Right kidney (tissue), 1 donor: ENCODE measurements around the gene TULP1.

Source experiments
- DNase-seq: peaks from one replicate; pipeline ENCODE4 v3.0.0-alpha.2; 2016

TULP1 gene

GRCh38 chr6:35496036-35496840 is 16.5 kb downstream of the TULP1 start:
- DNase-seq, result peak; percentile 80

- DNase-seq, result no peak
Measured at GRCh38 chr6:35495258-35496035, 17.2 kb downstream of the TULP1 start.

DNA sequence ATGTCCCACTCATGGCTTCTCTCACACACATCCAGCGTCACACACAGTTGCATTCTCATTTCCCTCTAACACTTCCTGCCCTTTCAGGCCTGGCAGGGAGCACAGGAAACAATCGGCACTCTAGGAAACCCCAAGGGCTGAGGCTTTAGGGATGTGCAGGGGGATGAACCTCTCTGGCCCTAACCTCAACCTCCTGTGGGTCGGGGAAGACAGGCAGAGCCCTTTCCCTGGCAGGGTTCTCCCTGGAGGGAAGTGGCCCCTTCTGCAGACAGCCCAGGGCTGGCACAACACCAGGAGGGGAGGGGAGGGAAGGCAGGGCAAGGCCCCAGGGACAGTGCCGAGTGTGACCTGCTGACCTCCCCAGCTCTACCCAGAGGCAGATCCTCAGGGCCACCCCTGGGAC is 18.5 kb downstream of the TULP1 start:
- DNase-seq, result no peak

- DNase-seq, result no peak
Measured at GRCh38 chr6:35493307-35493983, 19.3 kb downstream of the TULP1 start.

DNA sequence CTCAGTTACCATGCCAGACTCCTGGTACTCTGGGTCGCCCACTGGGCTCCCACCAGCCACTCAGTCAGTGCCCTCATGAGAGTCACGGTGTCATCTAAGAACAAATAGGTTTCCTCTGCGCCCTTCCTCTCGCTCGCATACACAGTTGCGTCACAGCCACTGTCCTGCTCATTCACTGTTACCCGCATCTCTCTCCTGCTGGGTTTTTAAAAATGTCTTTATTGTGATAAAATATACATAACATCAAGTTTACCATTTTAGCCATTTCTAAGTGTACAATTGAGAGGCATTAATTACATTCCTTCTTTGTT is 19.8 kb downstream of the TULP1 start:
- DNase-seq, result no peak

GRCh38 chr6:35492258-35492973 is 20.3 kb downstream of the TULP1 start:
- no peak for DNase-seq

DNA sequence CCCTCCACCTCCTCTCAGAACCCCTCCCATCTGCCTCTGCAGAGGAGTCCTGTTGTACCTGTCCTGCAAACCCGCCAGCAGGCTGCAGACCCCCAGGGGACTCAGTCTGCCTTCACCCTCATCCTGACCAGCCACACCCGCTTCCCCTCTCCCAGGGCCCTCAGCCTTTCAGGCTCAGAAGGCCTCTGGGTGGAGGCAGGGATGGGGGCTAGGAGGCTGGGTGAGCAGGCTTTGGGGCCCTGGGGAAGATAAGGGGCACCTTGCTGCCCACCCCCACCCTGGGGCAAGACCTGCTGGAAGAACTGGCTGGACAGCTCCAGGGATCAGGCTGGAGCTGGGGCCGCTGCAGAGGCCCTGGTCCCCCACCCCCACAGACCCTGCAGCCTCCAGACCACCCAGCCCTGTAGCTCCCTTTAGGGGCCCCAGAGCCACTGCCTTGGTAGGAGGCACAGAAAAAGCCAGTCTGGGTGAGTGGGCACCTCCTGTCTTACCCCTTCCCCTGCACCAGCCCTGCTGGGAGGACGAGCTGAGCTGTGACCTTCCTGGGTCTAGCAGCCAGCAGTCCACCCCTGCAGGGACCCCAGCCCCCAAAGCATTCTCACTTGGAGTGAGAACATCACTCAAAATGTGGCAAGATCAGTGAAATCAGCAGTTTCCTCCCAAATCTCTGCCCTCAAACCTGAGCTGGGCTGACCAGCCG is 21.0 kb downstream of the TULP1 start:
- no peak for DNase-seq

- no peak for DNase-seq
Measured at GRCh38 chr6:35490821-35491557, 21.7 kb downstream of the TULP1 start.

GRCh38 chr6:35489995-35490791 is 22.5 kb downstream of the TULP1 start:
- peak; percentile 68 for DNase-seq

DNA sequence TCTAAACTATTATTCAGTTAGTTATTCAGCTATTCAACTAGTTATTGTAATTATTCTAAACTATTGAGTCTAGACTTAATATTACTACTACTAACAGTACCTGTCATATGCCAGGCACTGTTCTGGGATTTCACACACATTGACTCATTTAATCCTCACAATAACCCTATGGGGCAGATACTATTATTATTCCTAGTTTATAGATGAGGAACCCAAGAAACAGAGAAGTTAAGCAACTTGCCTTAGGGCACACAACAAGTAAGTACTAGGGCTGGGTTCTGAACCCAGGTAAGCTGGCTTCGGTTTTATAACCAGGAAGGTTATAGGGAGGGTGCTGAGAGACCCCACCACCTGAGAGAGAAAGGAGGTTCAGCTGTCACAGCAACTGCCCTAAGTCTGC is 23.6 kb downstream of the TULP1 start:
- DNase-seq, result no peak

DNA sequence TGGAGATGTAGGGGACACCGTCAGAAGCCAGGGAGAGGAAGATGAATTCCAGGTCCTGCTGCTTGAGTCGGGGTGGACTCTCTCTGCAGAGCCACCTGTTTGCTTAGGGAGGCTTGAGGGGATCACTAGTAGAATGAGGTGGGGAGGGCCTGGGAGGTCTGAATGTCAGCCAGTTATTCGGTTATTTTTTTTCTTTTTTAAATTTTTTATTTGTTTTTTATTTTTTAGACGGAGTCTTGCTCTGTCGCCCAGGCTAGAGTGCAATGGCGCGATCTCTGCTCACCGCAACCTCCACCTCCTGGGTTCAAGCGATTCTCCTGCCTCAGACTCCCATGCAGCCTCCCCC is 24.2 kb downstream of the TULP1 start:
- no peak for DNase-seq

DNA sequence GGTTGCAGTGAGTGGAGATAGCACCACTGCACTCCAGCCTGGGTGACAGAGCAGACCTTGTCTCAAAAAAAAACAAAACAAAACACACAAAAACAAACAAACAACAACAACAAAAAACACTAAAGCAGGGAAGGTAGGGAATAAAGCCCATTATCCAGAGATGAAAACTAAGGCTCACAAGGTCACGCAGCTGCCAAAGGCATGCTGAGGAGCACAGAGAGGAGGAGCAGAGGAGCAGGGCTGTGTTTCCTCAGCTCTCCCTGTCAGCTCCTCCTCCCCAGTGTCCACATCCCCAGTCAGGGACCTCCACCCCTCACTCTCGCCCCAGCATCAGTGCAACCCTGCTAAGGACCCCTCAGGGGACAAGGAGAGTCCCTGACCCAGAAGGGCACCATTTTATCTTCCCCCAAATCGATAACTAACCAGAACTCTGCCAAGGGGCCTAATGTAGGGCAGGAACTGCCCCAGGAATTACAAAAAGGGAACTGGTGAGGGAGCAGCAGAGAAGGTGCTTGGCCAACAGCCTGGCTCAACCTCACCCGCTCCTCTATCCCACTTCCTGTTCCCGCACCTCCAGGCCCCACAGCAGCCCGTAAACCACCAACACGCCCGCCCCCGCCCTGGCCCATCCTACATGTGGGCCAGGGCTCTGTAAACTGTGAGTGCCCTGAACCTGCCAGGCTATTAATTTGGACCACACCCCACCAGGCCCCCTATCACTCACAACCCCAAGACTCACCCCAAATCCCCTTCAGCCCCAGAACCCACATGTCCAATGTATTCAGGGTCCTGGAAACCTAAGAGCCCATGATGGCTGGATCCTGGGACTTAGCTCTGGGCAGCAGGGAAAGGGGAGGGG is 24.8 kb downstream of the TULP1 start:
- DNase-seq, result no peak

DNA sequence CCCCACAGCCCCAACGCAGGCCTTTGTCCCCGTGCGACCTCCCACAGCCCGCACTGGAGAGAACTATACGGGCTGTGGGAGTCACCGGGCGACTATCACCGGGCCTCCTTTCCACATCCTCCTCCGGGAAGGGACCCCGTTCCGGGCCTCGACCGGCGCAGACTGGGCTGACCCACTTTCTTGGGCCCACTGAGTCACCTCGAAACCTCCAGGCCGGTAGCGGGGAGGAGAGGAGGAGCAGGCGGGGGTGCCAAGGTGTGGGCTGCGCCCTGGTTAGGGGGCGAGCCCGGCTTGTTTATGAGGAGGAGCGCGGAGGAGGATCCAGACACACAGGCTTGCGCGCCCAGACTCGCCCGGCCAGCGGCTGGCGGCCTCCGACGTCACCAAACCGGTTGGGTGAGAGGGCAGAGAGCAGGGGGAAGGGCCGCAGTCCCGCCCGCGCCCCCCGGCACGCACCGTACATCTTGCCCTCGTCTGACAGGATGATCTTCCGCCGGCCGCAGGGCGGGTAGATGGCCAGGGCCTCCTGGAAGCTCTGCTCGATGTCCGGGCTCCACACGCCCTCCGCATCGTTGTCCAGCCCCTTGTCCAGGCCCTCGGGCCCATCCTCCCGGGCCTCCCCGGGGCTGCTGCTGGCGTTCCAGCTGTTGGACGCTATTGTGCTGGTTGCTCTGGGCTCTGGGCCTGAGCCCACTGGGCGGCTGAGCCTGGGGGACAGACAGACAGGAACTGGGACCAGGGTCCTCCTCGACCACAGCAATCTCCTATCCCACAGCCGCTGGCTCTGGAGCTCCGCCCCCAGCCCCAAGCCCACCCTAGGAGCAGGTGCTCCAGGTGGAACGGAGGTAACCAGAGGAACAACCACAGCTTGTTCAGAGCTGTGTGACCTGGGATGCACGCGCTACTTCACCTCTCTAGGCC is 26.4 kb downstream of the TULP1 start:
- DNase-seq, result peak; percentile 86

DNA sequence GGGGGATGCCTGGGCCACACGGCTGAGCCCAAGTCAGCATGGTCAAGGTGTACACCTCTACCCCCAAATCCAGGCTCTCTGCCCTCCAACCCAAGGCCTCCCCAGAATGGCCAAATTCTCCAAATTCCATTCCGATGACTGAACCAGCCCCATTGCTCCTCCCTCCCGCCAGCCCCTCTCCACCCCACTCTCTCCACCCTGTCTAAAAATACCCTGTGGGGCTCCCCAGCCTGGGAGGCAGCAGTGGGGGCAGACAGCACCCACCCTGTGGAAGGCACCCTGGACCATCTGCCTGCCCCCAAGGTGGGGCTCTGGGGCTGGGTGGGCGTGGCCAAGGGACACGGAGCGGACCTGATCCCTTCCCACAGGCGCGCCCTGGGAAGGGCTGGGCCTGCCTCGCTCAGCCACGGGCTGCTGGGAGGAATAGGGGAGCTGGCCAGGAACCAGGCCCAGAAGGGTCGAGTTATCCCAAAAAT is 27.3 kb downstream of the TULP1 start:
- peak; percentile 67 for DNase-seq

GRCh38 chr6:35484921-35485392 is 27.7 kb downstream of the TULP1 start:
- DNase-seq, result no peak

- no peak for DNase-seq
Measured at GRCh38 chr6:35483893-35484645, 28.6 kb downstream of the TULP1 start.

DNA sequence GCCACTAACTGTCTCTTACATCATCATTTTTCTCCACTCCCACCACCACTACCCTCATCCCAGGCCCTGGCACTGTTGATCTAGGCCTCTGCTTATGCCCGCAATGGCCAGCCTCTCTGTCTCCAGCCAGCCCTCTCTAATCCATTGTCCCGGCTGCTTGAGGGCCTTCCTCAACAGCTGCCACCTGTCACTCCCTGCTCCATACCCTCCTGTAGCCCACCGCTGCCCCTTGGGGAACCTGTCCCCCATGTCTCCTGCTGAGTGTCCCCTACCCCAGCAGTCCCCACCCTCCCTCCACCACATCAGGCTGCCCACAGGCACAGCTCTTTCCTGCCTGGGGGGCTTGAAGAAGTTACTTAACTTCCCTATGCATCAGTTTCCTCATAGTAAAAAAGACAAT is 29.2 kb downstream of the TULP1 start:
- DNase-seq, result no peak
